Hepatocyte (in vitro differentiated cells): ENCODE results near the gene NIT2.

Experiments used
- EZH2 ChIP-seq: fragments of 200-600 bp; sonication (generic); IDR thresholded peaks from 2 replicates; pipeline ENCODE4 v1.6.1; 2016; ENCODE audit warnings: antibody characterized with exemption, mild to moderate bottlenecking, borderline replicate concordance
- EZH2phosphoT487 ChIP-seq: fragments of 200-600 bp; sonication (generic); IDR thresholded peaks from one replicate; pipeline ENCODE4 v1.6.1; 2018; ENCODE audit warnings: antibody characterized with exemption, mild to moderate bottlenecking, low read depth, moderate library complexity; ENCODE audit not compliant: unreplicated experiment, severe bottlenecking
- TF ChIP-seq, protein P1 (sequence below): fragments of 200-600 bp; sonication (generic); IDR thresholded peaks from 2 replicates; pipeline ENCODE4 v1.5.1; 2016; ENCODE audit warnings: antibody characterized with exemption, mild to moderate bottlenecking; ENCODE audit not compliant: poor library complexity

- TF ChIP-seq, protein P1, sequence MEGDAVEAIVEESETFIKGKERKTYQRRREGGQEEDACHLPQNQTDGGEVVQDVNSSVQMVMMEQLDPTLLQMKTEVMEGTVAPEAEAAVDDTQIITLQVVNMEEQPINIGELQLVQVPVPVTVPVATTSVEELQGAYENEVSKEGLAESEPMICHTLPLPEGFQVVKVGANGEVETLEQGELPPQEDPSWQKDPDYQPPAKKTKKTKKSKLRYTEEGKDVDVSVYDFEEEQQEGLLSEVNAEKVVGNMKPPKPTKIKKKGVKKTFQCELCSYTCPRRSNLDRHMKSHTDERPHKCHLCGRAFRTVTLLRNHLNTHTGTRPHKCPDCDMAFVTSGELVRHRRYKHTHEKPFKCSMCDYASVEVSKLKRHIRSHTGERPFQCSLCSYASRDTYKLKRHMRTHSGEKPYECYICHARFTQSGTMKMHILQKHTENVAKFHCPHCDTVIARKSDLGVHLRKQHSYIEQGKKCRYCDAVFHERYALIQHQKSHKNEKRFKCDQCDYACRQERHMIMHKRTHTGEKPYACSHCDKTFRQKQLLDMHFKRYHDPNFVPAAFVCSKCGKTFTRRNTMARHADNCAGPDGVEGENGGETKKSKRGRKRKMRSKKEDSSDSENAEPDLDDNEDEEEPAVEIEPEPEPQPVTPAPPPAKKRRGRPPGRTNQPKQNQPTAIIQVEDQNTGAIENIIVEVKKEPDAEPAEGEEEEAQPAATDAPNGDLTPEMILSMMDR: no peak
- TF ChIP-seq EZH2 (no peak), EZH2phosphoT487 (no peak)
Observed at GRCh38 chr3:100295089-100295488, 39.5 kb upstream of the NIT2 start.
